HG03469 (cell line): ENCODE measurements around the gene TBC1D16.

ENCODE experiments used
- ATAC-seq: cut with Tn5 transposase; IDR thresholded peaks from one replicate; pipeline ENCODE4 v1.9.1; 2021; ENCODE audit warnings: mild to moderate bottlenecking, moderate library complexity, moderate number of reproducible peaks; ENCODE audit not compliant: unreplicated experiment

The TBC1D16 gene

GRCh38 chr17:79930877-79931816 lies 104.5 kb downstream of the TBC1D16 start:
- ATAC-seq = no peak

- no peak for ATAC-seq
These were observed 105.4 kb downstream of the TBC1D16 start for GRCh38 chr17:79930062-79930876.

GRCh38 chr17:79929257-79930061 lies 106.2 kb downstream of the TBC1D16 start:
- no peak for ATAC-seq

- no peak for ATAC-seq
These were observed 107.0 kb downstream of the TBC1D16 start for GRCh38 chr17:79928502-79929256.

GRCh38 chr17:79927688-79928501 lies 107.8 kb downstream of the TBC1D16 start:
- no peak for ATAC-seq

- no peak for ATAC-seq
These were observed 108.5 kb downstream of the TBC1D16 start for GRCh38 chr17:79927136-79927661.

- no peak for ATAC-seq
These were observed 109.0 kb downstream of the TBC1D16 start for GRCh38 chr17:79926605-79927135.

- ATAC-seq = no peak
These were observed 109.5 kb downstream of the TBC1D16 start for GRCh38 chr17:79926142-79926604.

GRCh38 chr17:79925242-79925957 lies 110.3 kb downstream of the TBC1D16 start:
- no peak for ATAC-seq

GRCh38 chr17:79924639-79924976 lies 111.1 kb downstream of the TBC1D16 start:
- ATAC-seq = no peak

GRCh38 chr17:79923974-79924638 lies 111.6 kb downstream of the TBC1D16 start:
- no peak for ATAC-seq

- no peak for ATAC-seq
These were observed 112.9 kb downstream of the TBC1D16 start for GRCh38 chr17:79922798-79923197.

- ATAC-seq = no peak
These were observed 113.5 kb downstream of the TBC1D16 start for GRCh38 chr17:79922116-79922601.

GRCh38 chr17:79921411-79922115 lies 114.1 kb downstream of the TBC1D16 start:
- no peak for ATAC-seq

GRCh38 chr17:79920751-79921410 lies 114.8 kb downstream of the TBC1D16 start:
- ATAC-seq = no peak
